ENCODE measurements around the gene DAD1.

The DAD1 gene

GRCh38 chr14:22602862-22603261 is 13.8 kb upstream of the DAD1 start:
- Histone ChIP-seq H3K9me3 (ENCODE audit: insufficient read depth, low read length) (no peaks in the 10 kb centered on the region), H3K36me3 (ENCODE audit: low read length) (no peaks in the 10 kb centered on the region), H2AFZ (ENCODE audit: low read depth, low read length, severe bottlenecking) (no peak overlapping the region), H3K9ac (ENCODE audit: low read length) (no peak overlapping the region), H4K20me1 (ENCODE audit: low read depth, low read length) (no peaks in the 10 kb centered on the region), H3F3A (ENCODE audit: insufficient read depth) (no peaks in the 10 kb centered on the region), H3K4me2 (ENCODE audit: low read depth, low read length, poor library complexity, severe bottlenecking) (no peak overlapping the region), H3K27me3 (ENCODE audit: low read length) (no peaks in the 10 kb centered on the region), H3K4me3 (ENCODE audit: insufficient read depth, low read length, poor library complexity, severe bottlenecking) (no peak overlapping the region), H3K9me2 (replicated peaks; ENCODE audit: insufficient read depth, low read length) (no peaks in the 10 kb centered on the region), H3K27ac (ENCODE audit: low read depth, low read length) (no peak overlapping the region), H3K79me2 (ENCODE audit: insufficient read depth, low read length) (no peaks in the 10 kb centered on the region)
- TF ChIP-seq EZH2phosphoT487 (conservative IDR thresholded peaks at IDR 0.05; ENCODE audit: low read length) (no peak), CTCF (IDR thresholded peaks at IDR 0.05; ENCODE audit: insufficient read depth, low read length, poor library complexity, severe bottlenecking) (no peak)

GRCh38 chr14:22601996-22602395 is 13.0 kb upstream of the DAD1 start:
- Histone ChIP-seq H3K9me3 (ENCODE audit: insufficient read depth, low read length) (no peaks in the 10 kb centered on the region), H3K4me3 (ENCODE audit: insufficient read depth, low read length, poor library complexity, severe bottlenecking) (no peak overlapping the region), H3K27ac (ENCODE audit: low read depth, low read length) (no peak overlapping the region), H3K36me3 (ENCODE audit: low read length) (no peaks in the 10 kb centered on the region), H3K79me2 (ENCODE audit: insufficient read depth, low read length) (no peaks in the 10 kb centered on the region), H3K9me2 (replicated peaks; ENCODE audit: insufficient read depth, low read length) (no peaks in the 10 kb centered on the region), H3K27me3 (ENCODE audit: low read length) (no peaks in the 10 kb centered on the region), H3K4me2 (ENCODE audit: low read depth, low read length, poor library complexity, severe bottlenecking) (no peak overlapping the region), H3F3A (ENCODE audit: insufficient read depth) (no peaks in the 10 kb centered on the region), H3K9ac (ENCODE audit: low read length) (no peak overlapping the region), H4K20me1 (ENCODE audit: low read depth, low read length) (no peaks in the 10 kb centered on the region), H2AFZ (ENCODE audit: low read depth, low read length, severe bottlenecking) (no peak overlapping the region)
- no peak for TF ChIP-seq CTCF (IDR thresholded peaks at IDR 0.05; ENCODE audit: insufficient read depth, low read length, poor library complexity, severe bottlenecking)
- TF ChIP-seq EZH2phosphoT487 (conservative IDR thresholded peaks at IDR 0.05; ENCODE audit: low read length): no peak

- Histone ChIP-seq H3K79me2 (ENCODE audit: insufficient read depth, low read length) (no peaks in the 10 kb centered on the region), H3K4me2 (ENCODE audit: low read depth, low read length, poor library complexity, severe bottlenecking) (no peak overlapping the region), H3K27me3 (ENCODE audit: low read length) (no peaks in the 10 kb centered on the region), H3K4me3 (ENCODE audit: insufficient read depth, low read length, poor library complexity, severe bottlenecking) (no peak overlapping the region), H2AFZ (ENCODE audit: low read depth, low read length, severe bottlenecking) (no peak overlapping the region), H3K9me2 (replicated peaks; ENCODE audit: insufficient read depth, low read length) (no peaks in the 10 kb centered on the region), H4K20me1 (ENCODE audit: low read depth, low read length) (no peaks in the 10 kb centered on the region), H3K9ac (ENCODE audit: low read length) (no peak overlapping the region), H3K36me3 (ENCODE audit: low read length) (no peaks in the 10 kb centered on the region), H3K27ac (ENCODE audit: low read depth, low read length) (no peak overlapping the region), H3K9me3 (ENCODE audit: insufficient read depth, low read length) (no peaks in the 10 kb centered on the region), H3F3A (ENCODE audit: insufficient read depth) (no peaks in the 10 kb centered on the region)
- TF ChIP-seq CTCF (IDR thresholded peaks at IDR 0.05; ENCODE audit: insufficient read depth, low read length, poor library complexity, severe bottlenecking): no peak
- TF ChIP-seq EZH2phosphoT487 (conservative IDR thresholded peaks at IDR 0.05; ENCODE audit: low read length): no peak
Measured at GRCh38 chr14:22601456-22601855, 12.4 kb upstream of the DAD1 start.
